Renal cortical epithelial cell (primary cell): ENCODE data around the gene ADCY3. TPM values are rescaled to one million over a fixed set of nuclear protein-coding genes. Genes with fewer than 3 reads are reported as not detected.

Source experiments
- DNase-seq: peaks from one replicate; pipeline ENCODE4 v3.0.0-alpha.2; 2011; ENCODE audit warnings: low read depth
- total RNA-seq: library from RNA; depleted of rRNA; stranded (reverse); fragments of >200 nt; gene quantifications from 2 replicates; pipeline ENCODE4 v1.2.3, GENCODE V29; 2014

Gene ADCY3
- total RNA-seq, 1 donor from 2014 or later, result 16.5 TPM

DNA sequence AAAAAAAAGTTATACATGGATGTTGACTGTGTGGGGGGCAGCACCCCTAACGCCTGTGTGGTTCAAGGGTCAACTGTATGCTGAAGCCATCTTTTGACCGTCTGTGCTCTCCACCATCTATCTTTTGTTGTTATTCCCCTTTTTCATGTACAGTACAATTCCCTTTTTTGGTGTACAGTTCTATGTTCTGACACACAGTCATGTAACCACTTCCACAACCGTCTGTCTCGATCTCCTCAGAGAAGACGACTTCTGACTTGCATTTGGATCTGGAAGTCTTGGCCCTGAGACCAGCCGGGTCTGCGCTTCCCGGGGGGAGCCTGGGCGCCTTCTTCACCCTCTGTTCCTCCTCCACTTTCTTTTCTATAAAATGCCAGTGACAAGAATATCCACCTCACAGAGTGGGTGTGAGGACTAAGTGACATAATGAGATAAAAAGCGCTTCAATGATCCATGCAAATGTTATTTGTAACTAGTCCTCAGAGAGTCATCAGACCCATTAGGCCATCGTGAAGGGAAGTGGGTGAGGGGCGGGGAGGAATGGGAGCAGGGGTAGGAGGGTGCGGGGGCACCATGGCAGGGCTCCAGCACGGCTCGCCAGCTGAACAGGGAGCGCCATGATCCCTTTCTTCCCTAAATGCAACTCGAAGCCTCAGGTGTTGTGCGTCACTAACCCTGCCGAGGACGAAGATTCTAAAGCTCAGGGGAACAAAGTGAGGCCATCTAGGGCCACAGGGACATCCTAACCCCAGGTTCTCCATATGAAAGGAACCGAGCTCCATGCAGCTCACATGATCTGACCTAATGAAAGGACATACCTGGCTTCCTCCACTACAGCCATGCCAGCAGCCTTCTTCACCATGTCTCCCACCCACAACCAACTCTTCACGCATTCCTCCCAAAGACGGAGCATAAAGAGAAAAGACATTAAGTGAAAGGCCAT is 16.6 kb downstream of the ADCY3 start:
- DNase-seq, result no peak

DNA sequence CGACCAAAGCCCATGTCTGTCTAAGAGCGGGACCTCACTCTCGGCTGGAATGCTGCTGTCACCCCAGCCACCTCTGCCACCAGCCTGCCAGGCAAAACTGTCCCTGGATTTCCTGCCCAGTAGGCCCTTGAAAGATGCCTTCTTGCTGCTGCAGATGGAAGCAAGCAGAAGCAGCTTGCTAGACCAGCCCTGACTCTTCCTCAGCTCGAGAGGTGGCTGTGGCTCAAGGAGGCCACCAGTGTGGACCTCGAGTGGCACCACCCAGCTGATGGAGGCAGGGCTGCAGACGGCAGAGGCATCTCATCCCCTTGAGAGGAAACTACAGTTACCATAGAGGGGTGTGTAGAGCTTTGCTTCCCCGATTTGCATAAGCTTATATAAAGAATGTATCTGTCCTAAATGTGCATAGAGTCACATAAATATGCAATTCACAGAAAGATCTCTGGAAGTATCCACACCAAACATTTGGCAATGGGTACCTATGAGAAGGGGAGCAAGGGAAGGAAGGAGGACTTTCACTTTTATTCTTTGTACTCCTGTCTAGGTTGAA is 20.6 kb downstream of the ADCY3 start:
- DNase-seq, result no peak

DNA sequence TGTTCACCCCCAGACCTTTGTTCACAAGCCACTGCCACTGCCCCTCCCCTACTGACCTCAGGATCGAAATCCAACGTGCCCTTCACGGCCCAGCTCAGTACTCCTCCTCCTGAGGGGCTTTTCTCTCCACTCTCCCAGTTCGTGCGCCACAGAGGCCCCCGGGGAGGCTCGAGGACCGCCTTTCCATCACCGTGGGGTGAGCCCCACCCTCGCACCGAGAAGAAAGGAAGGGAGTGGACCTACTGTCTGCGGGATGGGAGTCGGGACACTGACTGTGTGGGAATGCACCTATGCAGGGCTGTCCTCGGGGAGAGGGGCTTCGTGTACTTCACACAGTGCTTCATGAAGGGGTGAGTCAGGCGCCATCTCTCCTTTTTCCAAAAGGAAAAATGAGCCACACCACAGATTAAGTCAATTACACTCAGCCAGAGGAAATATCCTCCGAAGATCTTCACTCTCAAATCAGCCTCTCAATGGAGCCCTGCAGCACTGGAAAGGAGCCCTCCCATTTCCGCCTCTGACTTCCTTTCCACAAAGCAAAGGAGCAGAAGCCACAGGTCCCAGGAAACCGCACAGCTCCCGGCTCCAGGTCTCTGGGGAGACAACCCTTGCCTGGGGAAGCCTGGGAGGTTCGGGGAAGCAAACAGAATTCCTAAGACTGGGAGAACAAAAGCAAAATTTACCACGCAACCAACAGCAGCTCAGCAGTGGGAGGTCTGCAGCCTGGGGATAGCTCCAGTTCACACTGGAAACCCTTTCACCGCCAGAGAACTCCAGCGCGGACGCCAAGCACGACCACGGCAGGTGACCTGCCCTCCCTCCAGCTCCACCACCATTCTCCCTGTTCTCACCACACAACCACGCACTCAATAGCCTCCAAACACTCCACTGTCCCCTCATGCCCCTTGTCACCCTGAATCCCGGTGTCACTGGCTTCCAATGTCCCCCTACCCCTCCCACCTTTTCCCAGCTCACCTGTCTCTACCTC is 21.6 kb downstream of the ADCY3 start:
- DNase-seq, result no peak

DNA sequence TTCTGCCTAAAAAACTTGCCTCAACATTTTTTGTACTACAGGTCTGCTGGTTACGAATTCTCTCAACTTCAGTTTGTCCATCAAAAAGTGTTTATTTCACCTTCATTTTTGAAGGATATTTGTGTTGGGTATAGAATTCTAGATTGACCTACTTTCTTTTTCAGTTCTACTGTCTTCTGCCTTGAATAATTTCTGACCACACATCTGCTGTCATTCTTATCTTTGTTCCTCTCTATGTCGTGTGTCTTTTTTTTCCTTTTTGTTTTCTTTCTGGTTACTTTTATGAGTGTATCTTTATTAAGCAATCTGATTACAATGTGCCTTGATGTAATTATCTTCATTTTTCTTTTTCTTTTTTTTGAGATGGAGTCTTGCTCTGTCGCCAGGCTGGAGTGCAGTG is 25.3 kb downstream of the ADCY3 start:
- no peak for DNase-seq

DNA sequence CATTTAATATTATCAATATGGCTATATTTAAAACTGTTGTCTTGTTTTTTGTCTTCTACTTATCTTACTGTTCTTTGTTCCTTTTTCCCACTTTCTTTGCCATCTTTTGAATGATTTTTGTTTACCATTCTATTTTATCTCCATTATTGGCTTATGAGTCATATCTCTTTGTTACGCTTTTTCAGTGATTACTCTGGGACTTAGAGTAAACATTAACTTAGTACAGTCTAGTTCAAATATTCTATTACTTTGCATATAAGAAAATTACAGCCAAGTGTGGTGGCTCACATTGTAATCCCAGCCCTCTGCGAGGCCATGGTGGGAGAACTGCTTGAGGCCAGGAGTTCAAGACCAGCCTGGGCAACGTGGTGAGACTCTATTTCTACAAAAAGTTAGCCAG is 26.1 kb downstream of the ADCY3 start:
- peak; percentile 70 for DNase-seq

DNA sequence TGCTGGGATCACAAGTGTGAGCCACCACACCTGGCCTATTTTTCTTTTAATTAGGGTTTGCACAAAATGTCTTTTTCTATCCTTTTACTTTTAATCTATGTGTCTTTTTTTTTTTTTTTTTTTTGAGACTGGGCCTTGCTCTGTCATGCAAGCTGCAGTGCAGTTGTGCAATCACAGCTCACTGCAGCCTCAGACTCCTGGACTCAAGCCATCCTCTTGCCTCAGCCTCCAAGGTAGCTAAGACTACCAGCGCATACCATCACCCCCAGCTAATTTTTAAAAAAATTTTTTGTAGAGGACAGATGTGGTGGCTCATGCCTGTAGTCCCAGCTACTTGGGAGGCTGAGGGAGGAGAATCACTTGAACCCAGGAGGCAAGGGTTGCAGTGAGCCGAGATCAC is 27.1 kb downstream of the ADCY3 start:
- DNase-seq, result no peak

DNA sequence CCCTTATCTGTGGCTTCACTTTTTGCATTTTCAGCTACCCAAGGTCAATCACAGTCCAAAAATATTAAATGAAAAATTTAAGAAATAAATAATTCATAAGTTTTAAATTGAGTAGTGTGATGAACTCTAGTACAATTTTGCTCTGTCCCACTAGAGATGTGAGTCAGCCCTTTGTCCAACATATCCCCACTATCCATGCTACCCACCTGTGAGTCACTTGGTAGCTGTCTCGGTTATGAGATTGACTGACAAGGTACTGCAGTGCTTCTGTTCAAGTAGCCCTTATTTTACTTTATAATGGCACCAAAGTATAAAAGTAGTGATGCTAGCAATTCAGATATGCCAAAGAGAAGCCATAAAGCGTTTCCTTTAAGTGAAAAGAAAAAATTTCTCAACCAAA is 28.8 kb downstream of the ADCY3 start:
- DNase-seq, result peak; percentile 46

DNA sequence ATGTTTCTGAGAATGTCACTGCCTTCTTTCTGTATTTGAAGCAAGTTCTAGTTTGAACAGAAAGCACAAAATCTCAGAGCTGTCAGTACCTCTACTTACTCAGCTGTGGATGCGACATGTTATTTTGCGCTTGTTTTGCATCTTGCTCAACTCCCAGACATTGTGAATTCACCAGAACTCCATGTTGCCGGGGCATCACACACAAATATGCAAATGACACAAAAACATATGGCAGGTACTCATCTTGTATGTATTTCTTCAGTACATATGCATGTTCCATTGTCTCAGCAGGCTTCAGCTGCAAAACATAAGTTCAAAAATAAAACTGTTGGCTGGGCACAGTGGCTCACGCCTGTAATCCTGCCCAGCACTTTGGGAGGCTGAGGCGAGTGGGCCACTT is 30.8 kb downstream of the ADCY3 start:
- DNase-seq, result no peak

DNA sequence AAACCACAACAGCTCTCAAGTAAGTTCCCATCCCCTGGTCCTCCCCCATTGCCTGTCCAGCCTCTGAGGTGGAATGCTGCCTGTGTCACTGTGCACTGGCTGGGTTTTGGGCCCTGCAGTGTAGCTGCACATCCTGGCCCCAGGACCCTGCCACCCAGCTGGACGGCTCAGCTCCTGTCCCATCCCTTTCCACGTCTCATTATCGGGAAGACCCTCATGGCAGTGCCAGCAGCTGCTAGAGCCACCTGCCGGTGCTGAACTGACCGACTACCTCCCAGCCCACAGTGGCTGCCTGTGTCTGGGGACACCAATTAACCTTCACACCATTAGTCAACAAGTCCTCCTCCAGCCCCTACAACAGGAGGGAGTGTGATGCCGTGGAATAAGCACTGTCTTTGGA is 31.9 kb downstream of the ADCY3 start:
- no peak for DNase-seq

DNA sequence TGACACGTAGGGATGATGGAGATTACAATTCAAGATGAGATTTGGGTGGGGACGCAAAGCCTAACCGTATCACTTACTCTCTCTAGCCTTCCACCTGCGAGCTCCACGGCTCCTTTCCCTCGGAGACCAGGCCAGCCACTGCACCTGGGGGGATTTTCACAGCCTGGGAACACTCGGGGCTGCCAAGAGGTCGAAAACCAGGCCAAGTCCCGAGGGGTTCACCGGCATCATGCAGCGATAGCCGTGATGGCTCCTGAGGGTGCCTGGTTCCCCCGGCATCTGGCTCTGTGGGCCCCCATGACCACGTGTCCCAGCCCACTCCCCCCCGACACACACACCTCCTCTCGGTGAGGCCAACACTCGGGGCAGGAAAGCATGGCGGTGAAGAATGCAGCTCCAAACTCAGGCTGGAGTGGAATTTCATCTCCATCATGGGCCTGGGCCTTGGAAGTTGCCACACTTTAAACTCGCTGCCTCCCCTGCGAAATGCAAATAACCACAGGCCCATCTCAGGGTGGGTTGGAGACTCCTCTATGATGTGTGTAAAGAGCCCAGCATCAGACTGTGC is 32.6 kb downstream of the ADCY3 start:
- no peak for DNase-seq

DNA sequence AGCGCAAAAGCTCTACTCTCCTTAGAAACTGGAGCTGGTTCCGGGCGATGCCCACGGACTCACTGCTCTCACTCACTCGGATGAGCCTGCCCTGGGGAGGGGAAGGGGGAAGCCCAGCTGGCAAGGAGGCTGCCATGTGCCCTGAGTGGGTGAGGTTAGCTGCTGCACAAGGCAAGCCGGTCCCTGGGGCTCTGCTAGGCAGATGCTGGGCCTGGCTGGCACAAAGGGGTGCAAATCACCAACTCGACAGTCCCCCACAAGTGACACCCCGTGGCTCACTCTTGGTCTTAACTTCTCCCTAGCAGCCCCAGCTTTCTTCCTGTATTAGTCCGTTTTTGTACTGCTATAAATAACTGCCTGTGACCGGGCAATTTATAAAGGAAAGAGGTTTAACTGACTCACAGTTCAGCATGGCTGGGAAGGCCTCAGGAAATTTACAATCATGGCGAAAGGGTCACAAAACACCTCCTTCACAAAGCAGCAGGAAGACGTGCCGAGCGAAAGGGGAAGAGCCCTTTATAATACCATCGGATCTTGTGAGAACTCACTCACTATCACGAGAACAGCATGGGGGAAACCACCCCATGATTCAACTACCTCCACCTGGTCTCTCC is 33.2 kb downstream of the ADCY3 start:
- no peak for DNase-seq

DNA sequence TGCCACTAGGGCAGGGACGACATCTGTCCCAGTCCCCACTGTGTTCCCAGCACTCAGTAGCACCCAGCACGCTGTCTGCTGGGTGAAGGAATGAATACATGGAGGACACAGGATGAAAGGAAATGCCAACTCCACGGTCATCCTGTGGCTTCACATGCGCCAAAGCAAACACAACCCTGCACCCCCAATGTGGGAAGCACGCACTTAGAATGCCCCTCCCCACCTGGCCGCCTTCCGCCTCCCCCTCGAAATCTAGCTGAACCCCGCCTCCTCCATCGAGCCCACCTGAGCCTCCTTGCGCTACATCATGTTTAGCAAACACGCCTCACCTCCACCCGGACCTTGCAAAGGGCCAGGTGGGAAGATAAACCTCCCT is 33.9 kb downstream of the ADCY3 start:
- no peak for DNase-seq

DNA sequence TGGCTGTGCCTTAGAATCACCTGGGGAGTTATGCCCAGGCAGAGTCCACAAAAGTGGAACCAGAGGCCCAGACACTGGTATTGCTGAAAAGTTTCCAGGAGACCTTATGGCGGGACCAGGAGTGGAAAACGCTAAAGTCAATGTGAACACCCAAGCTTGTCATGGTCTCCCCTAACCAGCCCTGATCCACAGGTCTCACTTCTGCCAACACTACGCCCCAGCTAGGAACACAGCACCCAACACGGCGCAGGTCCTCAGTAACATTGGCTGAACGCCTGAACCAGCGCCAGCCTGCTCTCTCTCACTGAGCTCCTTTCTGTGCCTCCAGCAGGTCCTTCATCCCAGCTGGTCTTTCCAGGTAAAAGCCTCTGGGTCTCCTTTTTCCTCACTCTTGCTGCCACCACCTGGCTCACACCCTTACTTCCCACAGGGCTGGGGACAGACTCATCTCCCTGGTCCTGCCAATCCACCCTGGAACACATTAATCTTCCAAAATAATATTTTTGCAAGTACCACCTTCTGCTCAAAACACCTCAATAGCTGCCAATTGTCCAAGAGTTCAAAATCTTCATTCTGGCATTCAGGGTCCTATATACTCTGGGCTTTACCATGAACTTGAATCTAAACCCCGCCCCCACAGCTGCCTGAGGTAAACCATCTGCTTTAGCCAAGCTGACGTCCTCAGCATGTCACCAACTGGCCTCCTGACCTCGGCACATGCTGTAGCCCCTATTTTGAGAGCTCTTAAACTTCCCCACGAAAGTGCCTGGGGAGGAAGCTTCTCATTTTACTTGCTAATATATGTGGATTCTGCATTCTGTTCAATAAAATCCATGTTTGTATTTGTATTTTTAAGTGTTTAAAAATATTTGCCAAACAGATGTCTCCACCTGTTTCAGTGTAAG is 34.6 kb downstream of the ADCY3 start:
- DNase-seq, result no peak

DNA sequence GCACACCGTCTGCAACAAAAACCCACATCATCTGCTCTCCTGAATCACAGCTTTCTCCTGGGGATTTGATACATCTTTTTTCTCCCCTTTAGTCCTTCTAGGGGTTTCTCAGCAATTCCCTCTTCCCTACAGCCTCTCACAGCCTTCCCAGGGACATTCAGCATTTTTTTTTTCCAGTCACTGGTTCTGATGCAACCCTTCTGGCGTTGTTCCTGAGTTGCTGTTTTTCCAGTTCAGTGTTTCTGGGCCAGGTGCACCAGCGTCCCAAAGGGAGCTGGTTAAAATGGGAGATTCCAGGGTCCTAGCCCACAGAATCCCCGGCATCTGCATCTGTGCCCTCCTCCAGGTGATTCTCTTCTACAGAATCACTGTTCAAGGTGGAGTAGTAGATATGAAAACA is 36.1 kb downstream of the ADCY3 start:
- DNase-seq, result peak; percentile 72

DNA sequence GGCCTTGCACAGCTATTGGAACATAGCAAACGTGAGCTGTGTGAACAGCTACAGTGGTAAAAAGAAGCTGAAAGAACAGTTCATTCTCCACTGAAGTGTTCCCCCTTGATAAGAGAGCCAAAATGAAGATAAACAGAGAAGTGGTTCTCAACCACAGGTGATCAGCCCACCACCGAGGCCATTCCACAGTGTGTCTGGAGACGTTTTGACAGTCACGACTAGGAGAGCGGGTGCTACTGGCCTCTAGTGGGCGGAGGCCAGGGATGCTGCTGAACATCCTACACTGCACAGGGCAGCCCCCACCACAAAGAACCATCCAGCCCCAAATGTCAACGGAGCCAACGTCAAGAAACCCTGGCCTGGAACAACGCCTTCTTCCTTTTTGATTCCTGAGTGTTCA is 38.4 kb downstream of the ADCY3 start:
- no peak for DNase-seq

DNA sequence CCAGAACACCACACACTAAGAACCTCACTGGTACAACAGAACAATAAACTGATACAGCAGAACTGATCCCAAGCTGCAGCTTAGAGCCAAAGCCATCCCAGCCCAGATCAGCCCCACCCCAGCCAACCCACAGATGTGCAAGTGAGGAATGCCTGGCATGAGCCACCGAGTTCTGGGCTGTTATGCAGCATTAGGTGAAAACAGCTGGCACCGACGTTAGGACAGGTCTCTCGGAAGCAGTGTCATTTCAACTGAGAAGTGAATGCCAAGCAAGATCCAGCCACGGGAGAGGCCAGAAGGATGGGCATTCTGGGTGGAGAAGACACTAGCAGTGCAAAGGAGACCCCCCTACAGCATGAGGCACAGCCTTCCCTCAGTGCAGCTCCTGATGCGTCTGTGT is 38.9 kb downstream of the ADCY3 start:
- no peak for DNase-seq

DNA sequence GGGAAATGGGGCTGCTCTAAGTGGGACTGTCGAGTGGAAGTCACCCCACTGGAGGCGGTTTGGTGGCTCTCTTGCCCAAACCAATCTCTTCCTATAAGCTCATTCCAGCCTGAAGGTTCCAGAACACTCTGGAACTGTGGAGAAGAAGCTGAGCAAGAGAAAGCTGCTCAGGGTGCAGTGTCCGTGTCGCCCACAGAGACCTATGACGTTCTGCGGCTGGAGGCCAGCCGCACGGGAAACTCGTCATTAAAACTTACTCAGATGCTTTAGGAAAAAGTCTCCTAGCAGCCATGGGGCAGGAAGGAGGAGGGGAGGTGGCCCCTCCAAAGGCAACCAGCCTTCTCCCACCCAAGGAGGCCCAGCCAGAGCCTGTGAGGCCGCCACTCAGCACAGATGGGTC is 41.7 kb downstream of the ADCY3 start:
- no peak for DNase-seq

DNA sequence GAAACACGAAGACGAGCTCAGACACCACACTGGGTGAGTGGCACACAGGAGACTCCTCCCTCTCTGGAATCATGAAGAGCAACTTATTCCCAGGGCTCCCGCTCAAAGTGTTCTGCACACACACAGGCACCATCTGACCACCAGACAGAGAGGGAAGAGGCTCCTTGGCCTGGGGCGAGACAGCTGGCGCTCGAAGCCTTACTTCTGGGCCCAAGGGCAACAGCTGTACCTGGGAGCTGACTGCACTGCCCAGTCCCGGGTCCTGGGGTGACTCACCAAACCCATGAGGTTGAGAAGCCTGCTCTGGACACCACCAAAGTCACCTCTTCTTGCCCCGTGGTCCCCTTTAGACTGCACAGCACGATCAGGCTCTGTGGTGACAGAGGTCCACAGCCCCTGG is 42.4 kb downstream of the ADCY3 start:
- DNase-seq, result no peak

DNA sequence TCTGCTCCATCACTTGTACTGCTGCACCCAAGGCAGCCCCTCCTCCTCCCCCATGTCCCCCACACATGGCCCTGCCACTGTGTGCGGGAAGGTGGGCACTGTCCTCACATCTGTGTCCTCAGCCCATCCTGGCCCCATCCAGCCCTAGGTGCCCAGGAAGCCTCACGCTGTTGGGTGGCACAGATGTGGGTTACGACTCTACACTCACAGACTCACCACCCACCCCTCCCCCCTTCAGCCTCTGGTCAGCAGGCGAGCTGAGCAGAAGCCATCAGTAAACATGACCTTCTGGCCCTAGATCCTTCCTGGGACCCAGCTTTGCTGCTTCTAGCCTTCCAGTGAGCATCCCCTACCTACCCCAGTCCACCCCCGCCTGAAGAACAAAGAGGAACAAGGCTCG is 43.0 kb downstream of the ADCY3 start:
- DNase-seq, result no peak

DNA sequence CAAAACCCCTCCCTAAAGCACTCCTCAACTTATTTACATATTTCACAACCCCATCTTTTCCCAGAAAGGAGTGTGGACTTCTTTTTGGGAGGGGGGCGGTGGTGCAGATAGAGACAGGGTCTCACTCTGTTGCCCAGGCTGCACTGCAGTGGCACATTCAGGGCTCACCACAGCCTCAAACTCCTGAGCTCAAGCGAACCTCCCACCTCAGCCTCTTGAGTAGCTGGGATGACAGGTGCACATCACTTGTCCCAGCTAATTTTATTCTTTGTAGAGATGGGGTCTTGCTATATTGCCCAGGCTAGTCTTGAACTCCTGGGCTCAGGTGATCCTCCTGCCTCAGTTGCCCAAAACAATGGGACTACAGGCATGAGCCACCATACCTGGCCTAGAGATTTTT is 44.1 kb downstream of the ADCY3 start:
- DNase-seq, result no peak

DNA sequence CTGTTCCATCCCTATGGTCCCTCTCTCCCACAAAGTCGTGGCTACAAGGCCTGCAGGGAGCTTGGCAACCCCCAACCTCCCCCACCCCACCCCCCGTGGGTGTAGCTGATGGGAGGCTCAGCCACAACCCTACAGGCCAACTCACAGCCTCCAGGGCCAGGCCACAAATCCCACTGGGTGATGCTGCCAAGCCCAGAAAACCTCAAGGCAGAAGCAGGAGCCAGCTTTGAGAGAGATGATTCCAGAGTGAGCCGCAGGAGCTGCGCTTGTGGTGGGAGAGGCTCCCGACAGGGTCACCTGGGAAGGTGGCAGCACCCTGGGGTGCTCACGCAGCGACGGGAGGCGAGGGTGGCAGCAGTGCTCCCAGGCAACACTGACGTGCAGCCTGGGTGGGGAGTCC is 44.8 kb downstream of the ADCY3 start:
- no peak for DNase-seq
